IPS-11a (cell line): ENCODE measurements around the gene NDUFS7.

Source experiments
- H3K4me3 ChIP-seq: one replicate; pipeline ENCODE4 v1.5.1; 2013; ENCODE audit warnings: low read depth, low read length, control low read depth

The NDUFS7 gene

DNA sequence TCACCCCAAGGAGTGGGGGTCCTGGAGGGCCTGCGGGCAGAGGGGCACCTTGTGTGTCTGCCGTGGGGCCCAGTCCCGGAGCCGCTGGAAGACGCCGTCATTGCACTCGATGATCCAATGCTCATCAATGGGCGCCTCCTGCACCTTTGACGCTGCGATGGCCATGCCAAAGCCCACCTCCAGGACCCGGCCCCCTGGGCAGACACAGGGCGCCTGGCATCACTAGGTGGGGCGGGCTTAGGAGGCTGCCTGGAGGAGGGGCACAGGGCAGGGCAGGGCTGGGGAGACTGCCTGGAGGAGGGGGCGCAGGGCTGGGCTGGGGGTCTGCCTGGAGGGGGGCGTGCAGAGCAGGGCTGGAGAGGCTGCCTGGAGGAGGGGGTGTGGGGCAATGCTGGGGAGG is 16.0 kb downstream of the NDUFS7 start:
- no peak overlapping the region for H3K4me3 ChIP-seq

DNA sequence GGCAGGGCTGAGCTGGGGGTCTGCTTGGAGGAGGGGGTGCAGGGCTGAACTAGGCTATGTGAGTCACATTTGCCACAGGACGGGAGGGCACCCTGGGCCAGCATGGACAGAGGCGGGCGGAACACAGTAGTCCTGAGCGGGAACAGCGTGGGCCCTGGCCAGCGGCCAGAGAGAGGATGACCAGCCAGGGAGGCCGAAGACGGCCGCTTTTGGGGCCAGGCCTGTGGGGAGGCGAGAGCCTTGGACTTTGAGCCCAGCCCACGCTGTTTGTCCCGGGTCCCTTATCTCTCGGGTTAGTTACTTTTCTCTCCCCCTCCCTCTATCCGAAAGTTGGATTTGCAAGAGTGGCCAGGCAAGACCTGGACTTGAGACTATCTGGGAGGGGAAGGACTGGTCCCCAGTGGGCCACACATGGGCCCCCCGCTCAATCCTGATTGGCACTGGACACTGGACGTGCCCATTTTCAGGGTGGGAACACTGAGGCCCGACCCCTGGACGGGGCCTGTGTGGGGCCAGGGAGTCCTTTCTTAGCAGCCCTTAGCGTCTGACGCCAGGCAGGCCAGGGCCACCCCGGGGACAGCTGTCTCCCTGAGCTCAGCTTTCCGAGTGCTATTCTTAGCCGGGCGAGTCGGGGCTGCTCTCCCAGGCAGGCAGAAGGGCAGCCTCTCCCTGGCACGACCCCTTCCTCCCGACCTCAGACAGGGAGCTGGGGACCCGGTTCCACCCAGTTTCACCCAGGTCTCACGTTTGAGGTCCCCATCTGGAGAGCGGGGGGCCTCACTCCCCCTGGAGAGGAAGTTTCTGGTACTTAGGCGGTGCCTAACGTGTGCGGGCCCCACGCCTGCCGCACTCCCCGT is 16.8 kb downstream of the NDUFS7 start:
- H3K4me3 ChIP-seq = peak overlapping the region; percentile 51

DNA sequence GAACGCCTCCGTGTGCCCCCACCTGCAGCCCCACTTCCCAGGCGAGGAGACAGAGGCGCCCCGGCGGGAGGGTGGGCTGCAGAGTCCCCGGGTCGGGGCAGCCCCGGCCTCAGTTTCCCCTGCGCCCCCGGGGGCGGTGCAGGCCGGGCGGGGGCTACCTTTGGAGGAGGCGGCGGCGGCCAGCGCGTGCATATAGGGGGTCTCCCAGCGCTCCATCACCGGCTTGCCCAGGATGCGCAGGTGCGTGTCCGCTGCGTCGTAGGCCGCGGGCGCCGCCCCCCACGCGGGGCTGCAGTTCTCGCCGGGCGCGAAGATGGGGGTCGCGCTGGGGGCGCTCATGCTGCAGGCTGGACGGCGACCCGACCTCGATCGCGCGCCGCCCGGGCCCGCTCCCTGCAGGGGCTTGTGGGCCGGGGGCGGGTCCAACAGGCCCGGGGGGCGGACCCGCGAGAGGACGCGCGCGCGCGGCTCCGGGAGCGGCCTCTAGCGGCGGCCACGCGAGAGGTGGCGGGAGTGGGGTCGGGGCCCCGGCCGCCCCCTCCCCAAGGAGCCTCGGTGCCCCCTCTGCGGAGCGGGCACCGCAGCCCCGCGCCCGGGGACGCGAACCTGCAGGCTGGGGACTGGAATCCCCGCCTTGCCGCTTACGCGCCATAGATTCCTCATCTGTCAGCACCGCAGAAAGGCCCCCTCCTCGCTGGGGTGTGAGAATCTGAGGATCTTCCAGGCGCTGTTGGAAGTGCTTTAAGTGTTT is 17.6 kb downstream of the NDUFS7 start, which contains the start of gene GAMT:
Gene GAMT, minus strand, starts transcription at position 405 of the 751 bp plus-strand sequence. Its CDS starts 66 bp downstream, at position 339.
- peak within 1 kb of the TSS; percentile 51 for H3K4me3 ChIP-seq

DNA sequence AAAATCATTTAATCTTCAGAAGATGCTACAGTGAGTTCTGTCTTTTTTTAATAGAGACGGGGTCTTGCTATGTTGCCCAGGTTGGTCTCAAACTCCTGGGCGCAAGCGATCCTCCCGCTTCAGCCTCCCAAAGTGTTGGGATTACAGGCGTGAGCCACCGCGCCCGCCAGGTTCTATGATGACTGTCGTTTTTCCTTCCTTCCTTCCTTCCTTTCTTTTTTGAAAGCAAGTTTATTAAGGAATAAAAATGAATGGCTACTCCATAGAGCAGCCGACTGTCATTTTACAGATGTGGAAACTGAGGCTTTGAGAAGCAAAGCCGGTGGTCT is 18.1 kb downstream of the NDUFS7 start:
- peak overlapping the region; percentile 51 for H3K4me3 ChIP-seq

- no peak overlapping the region for H3K4me3 ChIP-seq
These were observed 18.8 kb downstream of the NDUFS7 start for GRCh38 chr19:1402411-1403070.

DNA sequence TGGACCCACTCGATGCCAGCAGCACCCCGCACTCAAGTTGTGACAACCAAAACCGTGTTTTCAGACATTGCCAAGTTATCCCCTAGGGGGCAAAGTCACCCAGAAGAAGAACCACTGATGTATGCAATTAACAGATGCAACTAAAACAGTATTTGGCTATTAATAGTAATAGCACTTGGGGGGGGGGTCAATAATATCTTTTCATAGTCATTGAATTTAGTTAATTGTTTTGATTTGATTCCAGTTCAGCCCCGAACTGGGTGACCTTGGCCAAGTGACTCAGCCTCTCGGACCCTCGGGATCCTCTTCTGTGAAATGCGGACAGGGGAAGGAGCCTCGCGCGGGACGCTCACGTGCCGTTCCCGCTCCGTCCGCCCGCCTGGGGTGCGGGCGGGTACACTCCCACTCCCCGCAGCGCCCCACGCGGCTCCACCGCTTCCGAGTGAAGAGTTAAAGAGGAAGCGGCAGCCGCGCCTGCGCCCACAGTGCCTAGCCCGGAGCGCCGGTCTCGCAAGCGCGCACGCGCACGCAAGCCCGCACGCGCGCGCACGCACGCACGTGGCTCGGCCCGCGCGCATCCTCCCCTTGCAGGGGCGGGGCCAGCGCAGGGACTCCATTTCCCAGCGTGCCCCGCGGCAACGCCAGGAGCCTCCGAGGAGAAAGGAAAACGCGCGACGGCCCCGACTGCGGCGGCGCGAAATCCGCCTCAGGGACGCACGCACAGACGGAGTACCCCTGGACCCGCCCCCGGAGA is 23.2 kb downstream of the NDUFS7 start:
- H3K4me3 ChIP-seq = peak overlapping the region; percentile 44

GRCh38 chr19:1407528-1408299 is 24.0 kb downstream of the NDUFS7 start, which contains the start of gene DAZAP1:
TSS of gene DAZAP1 (plus strand) at chr19:1407586. CDS start at chr19:1407774, 188 bp downstream.
- H3K4me3 ChIP-seq = peak within 1 kb of the TSS; percentile 68

- H3K4me3 ChIP-seq = peak overlapping the region; percentile 68
These were observed 24.8 kb downstream of the NDUFS7 start for GRCh38 chr19:1408300-1409203.

GRCh38 chr19:1409204-1410005 is 25.7 kb downstream of the NDUFS7 start:
- H3K4me3 ChIP-seq = peak overlapping the region; percentile 68

DNA sequence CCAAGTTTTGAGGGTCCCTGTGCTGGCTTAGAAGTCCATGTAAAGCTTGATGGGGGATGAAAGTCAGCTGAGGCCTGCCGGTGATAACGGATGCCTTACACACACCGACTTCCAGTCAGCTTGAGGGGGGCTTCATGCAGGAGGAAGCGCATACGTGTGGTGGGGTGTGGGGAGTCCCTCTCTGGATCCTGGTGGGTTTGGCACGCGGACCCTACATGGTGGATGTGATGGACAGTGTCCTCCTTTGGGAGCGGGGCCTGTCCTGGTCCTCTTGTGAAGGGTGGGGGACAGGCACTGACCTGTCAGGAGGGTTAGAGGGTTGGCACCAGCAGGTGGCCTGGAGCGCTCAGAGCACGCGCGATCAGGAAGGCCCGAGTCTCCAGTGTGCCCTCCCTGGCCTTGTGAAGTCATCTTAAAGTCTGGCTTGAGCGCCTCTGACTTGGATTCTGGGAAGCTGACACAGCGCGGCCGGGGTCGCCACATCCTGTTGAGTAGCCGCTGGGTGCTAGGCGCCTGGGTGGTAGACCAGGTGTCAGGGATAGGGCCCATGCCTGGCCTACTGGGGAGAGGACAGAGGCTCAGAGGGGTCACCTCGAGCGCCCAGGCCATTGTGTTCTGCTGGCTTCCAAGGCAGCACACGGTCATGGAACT is 26.6 kb downstream of the NDUFS7 start:
- no peak overlapping the region for H3K4me3 ChIP-seq

GRCh38 chr19:1410789-1411188 is 27.1 kb downstream of the NDUFS7 start:
- H3K4me3 ChIP-seq = no peak overlapping the region

DNA sequence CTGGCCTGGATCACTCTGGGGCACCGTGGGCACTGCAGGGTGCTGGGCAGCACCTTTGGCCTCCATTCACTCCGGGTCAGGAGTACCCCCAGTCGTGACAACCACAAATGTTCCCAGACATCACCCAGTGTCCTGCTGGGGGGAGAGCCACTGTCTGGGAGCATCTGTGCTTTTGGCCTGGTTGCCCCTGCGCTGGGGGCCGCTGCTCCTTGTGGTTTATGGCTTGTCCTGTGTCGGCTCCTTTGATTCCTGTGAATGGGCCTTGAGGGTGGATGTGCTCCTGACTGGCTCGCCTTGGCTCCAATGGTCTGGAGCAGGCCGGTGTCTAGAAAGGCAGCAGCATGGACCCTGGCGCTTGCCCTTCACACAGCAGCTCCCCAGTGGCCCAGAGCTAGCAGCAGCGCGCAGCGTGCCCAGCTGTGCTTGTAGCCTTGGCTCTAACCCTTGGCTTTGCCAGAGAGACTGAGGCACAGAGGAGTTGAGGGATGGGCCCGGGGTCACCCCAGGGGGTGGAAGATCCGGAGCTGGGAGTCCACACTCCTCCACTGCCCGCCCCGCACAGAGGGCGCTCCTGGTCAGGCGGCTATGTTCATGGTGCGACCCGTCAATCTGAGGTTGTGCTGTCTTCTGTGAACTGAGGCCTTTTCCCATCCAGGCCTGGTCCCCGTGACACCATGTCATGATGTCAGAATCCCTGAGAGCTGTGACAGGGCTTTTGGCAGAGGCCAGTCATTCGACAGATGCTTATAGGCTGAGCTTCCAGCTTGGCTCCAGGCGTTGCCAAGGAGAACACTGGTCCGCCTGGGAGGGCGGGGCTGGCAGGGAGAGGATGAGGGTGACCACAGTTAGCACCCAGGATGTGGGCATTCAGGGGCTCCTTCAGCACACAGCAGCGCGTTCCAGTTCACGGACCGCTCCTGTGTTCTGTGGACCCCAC is 27.8 kb downstream of the NDUFS7 start:
- no peak overlapping the region for H3K4me3 ChIP-seq

DNA sequence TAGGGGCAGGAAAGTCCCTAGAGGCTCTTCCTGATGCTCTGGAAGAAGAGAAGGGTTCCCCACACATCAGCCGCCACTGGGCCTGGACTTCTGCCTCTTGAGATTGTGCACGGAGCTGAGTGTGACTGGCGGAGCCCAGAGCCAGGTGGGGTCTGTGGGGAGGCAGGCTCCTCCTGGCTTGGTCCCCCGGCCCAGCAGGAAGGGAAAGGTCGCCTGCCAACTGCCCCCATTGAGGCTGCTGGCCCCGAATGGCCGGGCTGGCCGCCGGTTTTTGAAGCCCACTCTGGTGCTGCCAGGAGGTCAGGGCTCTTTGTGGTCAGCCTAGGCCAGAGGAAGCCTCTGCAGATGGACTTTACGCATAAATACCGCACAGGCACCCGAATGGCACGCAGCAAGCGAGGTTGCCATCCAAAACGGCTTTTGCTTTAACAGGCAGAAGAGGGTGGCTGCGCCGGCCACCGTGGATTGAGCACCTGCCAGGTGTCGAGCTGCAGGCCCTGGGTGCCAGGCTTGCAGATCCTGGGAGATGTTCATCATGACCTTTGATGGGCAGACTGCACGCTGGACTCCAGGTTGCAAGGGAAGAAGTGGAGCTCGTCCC is 28.7 kb downstream of the NDUFS7 start:
- H3K4me3 ChIP-seq = no peak overlapping the region

DNA sequence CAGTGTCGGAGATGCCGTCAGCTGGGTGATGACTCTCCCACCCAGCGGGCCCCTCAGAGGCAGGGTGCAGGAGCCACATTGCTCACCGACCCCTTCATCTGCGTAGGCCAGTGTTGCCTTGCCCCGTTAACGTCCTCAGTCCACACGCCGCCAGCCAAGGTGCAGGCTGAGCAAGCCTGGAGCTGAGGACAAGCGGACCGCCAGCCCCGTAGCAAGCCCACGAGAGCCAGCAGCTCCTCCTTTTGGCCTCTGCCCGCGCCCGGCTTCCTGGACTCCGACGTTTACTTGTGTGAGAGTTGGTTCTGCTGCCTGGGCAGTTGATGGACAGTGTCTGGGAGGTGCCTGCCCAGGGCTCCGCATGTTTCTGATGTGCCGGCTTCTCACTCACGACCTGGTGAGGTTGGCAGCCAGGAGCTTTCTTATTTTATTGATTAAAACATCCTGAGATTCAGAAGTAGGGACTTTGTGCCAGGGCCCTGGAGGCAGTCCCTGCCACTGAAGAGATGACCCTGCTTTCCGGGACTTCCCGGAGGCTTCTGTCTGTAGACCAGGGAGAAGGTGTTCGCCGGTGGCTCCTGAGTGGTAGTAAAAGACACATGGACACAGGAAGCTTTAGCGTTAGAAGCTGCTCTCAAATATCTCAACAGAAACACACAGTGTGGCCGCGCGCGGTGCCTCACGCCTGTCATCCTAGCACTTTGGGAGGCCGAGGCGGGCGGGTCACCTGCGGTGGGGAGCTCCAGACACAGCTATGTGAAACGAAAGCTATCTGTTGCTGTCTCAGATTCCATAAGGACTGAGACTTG is 29.5 kb downstream of the NDUFS7 start:
- no peak overlapping the region for H3K4me3 ChIP-seq
